ENCODE data around the gene NRAP. TPM values are rescaled to one million over a fixed set of nuclear protein-coding genes. Genes with fewer than 3 reads are reported as not detected.

Gene NRAP
- total RNA-seq, 4 donors from 2014 or later: 0.08 to 0.31 TPM; not detected in 2

DNA sequence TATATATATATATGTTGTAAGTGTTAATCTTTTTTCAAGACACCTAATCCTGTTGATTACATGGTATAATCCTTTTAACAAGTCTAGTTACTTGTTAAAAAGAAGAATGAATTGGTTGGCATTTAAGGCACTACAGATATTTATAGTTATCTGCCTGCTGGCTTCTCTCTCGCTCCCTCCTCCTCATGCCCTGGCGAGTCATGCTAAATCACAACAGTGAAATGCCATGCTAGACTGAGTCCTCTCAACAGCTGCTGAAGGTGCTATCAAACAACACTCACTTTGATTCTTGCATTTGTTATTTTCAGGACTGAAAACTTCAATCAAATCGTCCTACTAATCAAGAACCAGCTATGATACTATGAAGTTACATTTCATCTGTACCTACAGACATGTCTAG is 15.4 kb downstream of the NRAP start:
- no peak for DNase-seq (ENCODE audit: low spot score in 2 of 2)
- no peak for TF ChIP-seq POLR2AphosphoS5 (IDR thresholded peaks at IDR 0.05)
- no peak for TF ChIP-seq CTCF (IDR thresholded peaks at IDR 0.05)
- no peak for TF ChIP-seq POLR2A (IDR thresholded peaks at IDR 0.05)
- no peak for TF ChIP-seq EP300 (IDR thresholded peaks at IDR 0.05)
- Histone ChIP-seq H3K36me3 (no peaks in the 10 kb centered on the region), H3K27me3 (no peaks in the 10 kb centered on the region), H3K4me1 (peaks cover 24% of the 10 kb centered on the region), H3K4me3 (no peak overlapping the region), H3K9me3 (no peaks in the 10 kb centered on the region), H3K27ac (no peak overlapping the region)
- 40% methylated on average over 3 of the region's 3 CpGs for WGBS

DNA sequence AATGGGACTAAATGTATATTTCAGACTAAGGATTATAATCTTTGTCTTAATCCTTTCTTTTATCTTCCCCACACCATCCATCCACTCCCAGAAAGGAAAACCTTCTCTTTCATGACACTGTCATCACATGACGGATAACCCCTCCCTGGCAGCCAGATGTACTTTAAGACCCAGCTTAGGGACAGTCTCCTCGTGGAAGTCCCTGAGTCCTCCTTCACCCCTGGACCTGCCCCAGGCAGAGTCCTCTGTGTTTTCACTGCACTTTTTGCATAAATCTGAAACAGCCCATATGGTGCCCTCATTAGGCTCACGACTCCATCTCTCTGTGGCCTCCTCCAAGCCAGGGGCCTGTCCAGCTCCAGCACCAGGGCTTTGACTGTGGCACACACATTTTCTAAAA is 16.0 kb downstream of the NRAP start:
- DNase-seq (ENCODE audit: low spot score in 2 of 2): no peak
- no peak overlapping the region for H3K4me3 ChIP-seq
- H3K36me3 ChIP-seq: no peaks in the 10 kb centered on the region
- no peaks in the 10 kb centered on the region for H3K9me3 ChIP-seq
- no peak overlapping the region for H3K27ac ChIP-seq
- peaks cover 24% of the 10 kb centered on the region for H3K4me1 ChIP-seq
- TF ChIP-seq CTCF (IDR thresholded peaks at IDR 0.05): no peak
- no peak for TF ChIP-seq POLR2AphosphoS5 (IDR thresholded peaks at IDR 0.05)
- TF ChIP-seq POLR2A (IDR thresholded peaks at IDR 0.05): no peak
- no peak for TF ChIP-seq EP300 (IDR thresholded peaks at IDR 0.05)
- no peaks in the 10 kb centered on the region for H3K27me3 ChIP-seq
- WGBS: 74% methylated on average over 3 of the region's 3 CpGs

- H3K27me3 ChIP-seq: no peaks in the 10 kb centered on the region
- peak overlapping the region; percentile 53 for H3K27ac ChIP-seq
- H3K4me3 ChIP-seq: no peak overlapping the region
- H3K9me3 ChIP-seq: no peaks in the 10 kb centered on the region
- TF ChIP-seq CTCF (IDR thresholded peaks at IDR 0.05) (no peak), EP300 (IDR thresholded peaks at IDR 0.05) (no peak), POLR2AphosphoS5 (IDR thresholded peaks at IDR 0.05) (no peak), POLR2A (IDR thresholded peaks at IDR 0.05) (no peak)
- DNase-seq (ENCODE audit: low spot score in 2 of 2): no peak
- H3K36me3 ChIP-seq: no peaks in the 10 kb centered on the region
- WGBS: 43% methylated on average over 10 of the region's 10 CpGs
- H3K4me1 ChIP-seq: peaks cover 24% of the 10 kb centered on the region
Observed at GRCh38 chr10:113646336-113647201, 17.3 kb downstream of the NRAP start.

- 27% methylated on average over 7 of the region's 7 CpGs for WGBS
- H3K27me3 ChIP-seq: no peaks in the 10 kb centered on the region
- no peak for DNase-seq (ENCODE audit: low spot score in 2 of 2)
- H3K4me3 ChIP-seq: no peak overlapping the region
- peaks cover 24% of the 10 kb centered on the region for H3K4me1 ChIP-seq
- TF ChIP-seq POLR2A (IDR thresholded peaks at IDR 0.05) (no peak), EP300 (IDR thresholded peaks at IDR 0.05) (no peak), POLR2AphosphoS5 (IDR thresholded peaks at IDR 0.05) (no peak), CTCF (IDR thresholded peaks at IDR 0.05) (no peak)
- H3K36me3 ChIP-seq: no peaks in the 10 kb centered on the region
- H3K9me3 ChIP-seq: no peaks in the 10 kb centered on the region
- peak overlapping the region; percentile 40 for H3K27ac ChIP-seq
Observed at GRCh38 chr10:113644185-113645120, 19.4 kb downstream of the NRAP start.

GRCh38 chr10:113643183-113643582 is 20.7 kb downstream of the NRAP start:
- Histone ChIP-seq H3K27ac (no peak overlapping the region), H3K9me3 (no peaks in the 10 kb centered on the region), H3K27me3 (no peaks in the 10 kb centered on the region), H3K4me3 (no peak overlapping the region), H3K4me1 (peaks cover 24% of the 10 kb centered on the region), H3K36me3 (no peaks in the 10 kb centered on the region)
- WGBS: 55% methylated on average over 4 of the region's 4 CpGs
- TF ChIP-seq POLR2AphosphoS5 (IDR thresholded peaks at IDR 0.05) (no peak), CTCF (IDR thresholded peaks at IDR 0.05) (no peak), EP300 (IDR thresholded peaks at IDR 0.05) (no peak)
- no peak for DNase-seq (ENCODE audit: low spot score in 2 of 2)

All from suprapubic skin (tissue), 4 donors.